DMS53 (cell line): ENCODE measurements around the gene SRP14.
"Not testable (repeated sequence)": the region's sequence is repeated elsewhere in the genome, so short reads cannot be mapped to it uniquely, and the experiment has no call there.

Source experiments
- DNase-seq: peaks from one replicate; lab custom pipeline; 2025; lab: John Stamatoyannopoulos, UW

Gene SRP14

GRCh38 chr15:40029979-40030893 is 8.7 kb downstream of the SRP14 start:
- DNase-seq = peak; percentile 58

- DNase-seq = no peak
Measured at GRCh38 chr15:40028853-40029252, 10.1 kb downstream of the SRP14 start.

GRCh38 chr15:40028193-40028592 is 10.8 kb downstream of the SRP14 start:
- DNase-seq = no peak

- no peak for DNase-seq
Measured at GRCh38 chr15:40016224-40016865, 22.6 kb downstream of the SRP14 start.

DNA sequence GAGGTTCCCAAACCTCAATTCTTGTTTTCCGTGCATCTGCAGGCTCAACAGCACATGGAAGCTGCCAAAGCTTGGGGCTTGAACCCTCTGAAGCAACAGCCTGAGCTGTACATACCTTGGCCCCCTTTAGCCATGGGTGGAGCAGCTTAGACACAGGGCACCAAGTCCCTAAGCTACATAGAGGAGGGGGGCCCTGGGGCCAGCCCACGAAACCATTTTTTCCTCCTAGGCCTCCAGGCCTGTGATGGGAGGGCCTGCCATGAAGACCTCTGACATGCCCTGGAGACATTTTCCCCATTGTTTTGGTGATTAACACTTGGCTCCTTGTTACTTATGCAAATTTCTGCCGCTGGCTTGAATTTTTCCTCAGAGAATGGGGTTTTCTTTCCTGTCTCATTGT is 24.6 kb downstream of the SRP14 start:
- DNase-seq = no peak

DNA sequence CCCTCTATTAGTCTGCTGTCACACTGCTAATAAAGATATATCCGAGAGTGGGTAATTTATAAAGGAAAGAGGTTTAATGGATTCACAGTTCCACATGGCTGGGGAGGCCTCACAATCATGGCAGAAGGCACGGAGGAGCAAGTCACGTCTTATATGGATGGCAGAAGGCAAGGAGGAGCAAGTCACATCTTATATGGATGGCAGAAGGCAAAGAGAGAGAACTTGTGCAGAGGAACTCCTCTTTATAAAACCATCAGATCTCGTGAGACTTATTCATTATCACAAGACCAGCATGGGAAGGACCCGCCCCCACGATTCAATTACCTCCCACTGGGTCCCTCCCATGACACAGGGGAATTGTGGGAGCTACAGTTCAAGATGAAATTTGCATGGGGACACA is 25.6 kb downstream of the SRP14 start:
- DNase-seq = not testable (repeated sequence)

DNA sequence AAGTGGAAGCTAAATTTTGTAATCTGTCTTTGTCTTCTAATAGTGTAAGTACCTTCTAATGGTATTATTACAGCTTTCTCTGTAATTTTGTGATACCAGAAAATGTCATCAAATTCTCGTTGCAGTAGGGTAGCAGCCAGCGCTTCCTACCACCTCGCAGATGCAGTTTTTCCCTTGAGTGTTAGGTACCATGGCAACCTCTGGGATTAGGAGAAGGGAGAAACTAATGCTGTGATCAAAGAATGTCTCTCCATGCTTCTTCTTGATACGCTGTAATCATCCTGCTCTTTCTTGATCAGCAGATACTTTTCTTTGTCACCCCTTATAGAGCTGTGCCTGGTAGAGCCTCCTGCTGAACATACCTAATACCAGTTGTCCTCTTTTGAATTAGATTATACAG is 27.7 kb downstream of the SRP14 start:
- DNase-seq = no peak

GRCh38 chr15:40010686-40011085 is 28.3 kb downstream of the SRP14 start:
- no peak for DNase-seq

DNA sequence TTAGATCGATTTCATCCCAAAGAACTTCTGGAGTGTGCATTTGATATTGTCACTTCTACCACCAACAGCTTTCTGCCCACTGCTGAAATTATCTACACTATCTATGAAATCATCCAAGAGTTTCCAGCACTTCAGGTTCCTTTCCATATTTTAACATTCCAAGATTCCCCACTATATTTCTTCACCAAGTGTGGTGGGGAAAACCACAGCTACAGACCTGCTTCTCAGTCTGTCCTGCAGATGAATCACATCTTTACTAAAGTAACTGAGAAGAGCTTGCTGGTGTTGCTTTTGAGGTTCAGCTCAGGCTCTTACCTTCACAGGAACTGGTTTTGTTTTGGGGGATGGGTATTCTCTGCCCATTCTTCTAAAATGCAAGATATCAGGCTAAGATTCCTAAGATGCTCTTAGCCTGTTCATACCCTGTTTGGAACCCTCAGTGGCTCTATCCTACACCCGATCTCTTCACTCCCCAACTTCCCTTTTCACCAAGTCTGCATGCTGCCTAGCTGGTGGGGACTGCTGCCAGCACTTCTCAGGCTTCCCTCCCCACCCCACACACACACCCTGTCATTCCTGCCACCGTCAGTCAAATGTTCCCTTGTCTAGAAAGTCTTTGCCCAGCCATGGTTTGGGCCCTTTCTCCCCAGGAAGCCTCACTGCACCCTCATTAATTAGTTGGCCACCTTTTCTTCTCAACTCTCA is 30.8 kb downstream of the SRP14 start:
- no peak for DNase-seq

- DNase-seq = no peak
Measured at GRCh38 chr15:40006646-40007045, 32.3 kb downstream of the SRP14 start.

GRCh38 chr15:40006003-40006402 is 33.0 kb downstream of the SRP14 start:
- no peak for DNase-seq

DNA sequence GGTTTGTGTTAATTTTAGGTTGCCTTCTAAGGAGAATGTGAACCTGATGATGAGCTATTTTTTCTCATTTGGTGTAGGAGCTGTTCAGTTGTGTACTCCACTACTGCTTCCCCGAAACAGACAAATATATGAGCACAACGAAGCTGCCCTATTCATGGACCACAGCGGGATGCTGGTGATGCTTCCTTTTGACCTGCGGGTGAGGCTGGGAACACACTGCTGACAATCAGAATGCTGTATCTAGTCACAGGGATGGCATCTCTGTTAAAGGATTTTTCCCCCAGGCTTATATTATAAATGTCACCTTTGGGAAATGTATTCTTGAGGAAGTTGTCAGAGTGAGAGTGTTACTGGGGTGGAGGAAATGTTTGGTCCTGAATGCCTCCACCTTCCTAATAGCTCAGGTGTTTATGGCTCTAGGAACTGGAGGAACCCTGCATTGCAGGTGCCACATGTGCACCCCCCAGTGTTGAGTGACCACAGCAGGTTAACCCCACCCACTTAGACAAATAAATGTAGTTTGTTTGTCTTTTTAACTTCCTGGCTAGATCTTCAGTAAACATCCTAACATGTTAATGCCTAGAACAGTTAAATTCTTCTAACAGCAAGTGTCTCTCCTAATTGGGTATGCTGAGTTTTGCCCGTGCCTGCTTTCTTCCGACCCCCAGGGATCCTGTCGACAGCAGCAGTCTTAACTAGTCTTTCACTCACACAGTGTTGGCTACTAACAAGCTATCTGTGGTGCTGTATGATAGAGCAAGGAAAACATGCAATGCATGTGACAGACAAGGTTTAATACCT is 35.7 kb downstream of the SRP14 start:
- DNase-seq = peak; percentile 39

- DNase-seq = peak; percentile 90
Measured at GRCh38 chr15:40002295-40002694, 36.7 kb downstream of the SRP14 start.

DNA sequence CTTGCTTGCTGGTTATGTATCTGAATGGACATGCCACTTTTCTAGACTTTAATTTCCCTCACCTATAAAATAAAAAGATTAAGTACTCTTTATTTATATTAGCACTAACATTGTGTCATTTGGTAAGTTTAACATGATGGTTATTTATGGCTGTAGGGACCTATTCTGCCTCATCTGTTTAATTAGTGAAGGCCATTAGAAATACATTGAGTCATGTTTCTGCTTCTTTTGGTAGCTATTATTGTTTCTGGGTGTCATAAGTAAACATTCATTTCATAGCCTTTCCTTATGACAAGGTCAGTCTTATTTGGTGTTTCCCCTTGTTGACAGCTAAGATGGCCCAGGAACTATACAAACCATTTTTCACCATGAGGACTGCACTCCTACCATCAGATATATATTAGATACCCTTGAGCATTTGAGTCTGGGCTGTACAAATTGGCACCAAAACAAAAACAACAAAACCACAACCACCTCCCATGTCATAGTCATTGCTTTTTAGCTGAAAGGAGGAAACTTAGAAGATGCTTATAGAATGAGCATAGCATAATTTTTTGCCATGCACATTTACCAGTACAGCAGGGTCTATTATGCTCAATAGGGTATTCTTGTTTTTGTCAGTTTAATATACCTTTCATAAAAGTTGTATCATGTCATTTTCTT is 39.3 kb downstream of the SRP14 start:
- DNase-seq = no peak

DNA sequence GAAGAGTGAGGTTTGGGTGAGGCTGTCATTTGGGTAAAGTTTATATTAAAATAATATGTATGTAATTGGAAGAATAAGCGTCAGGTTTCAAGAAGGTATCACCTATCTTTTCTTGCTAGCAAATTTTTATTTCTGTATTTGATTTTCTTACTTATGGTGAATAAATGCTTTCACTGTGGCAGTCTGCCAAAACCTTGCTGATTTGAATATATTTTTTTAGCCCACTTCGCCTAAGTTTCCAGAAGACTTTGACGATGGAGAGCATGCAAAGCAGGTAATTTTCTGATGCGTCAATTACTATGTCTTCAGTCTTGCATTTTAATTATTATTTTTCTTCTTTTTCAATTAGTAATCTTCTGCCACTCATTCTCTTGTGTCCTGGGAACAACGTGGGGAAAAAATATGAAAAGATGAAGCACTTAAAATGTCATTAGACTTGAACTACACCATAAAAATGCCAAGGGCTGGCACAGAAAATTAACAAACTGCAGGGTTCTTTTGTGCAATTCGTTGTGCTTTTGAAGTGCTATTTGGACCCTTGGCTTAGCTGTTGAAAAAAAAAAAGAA is 40.4 kb downstream of the SRP14 start:
- no peak for DNase-seq

DNA sequence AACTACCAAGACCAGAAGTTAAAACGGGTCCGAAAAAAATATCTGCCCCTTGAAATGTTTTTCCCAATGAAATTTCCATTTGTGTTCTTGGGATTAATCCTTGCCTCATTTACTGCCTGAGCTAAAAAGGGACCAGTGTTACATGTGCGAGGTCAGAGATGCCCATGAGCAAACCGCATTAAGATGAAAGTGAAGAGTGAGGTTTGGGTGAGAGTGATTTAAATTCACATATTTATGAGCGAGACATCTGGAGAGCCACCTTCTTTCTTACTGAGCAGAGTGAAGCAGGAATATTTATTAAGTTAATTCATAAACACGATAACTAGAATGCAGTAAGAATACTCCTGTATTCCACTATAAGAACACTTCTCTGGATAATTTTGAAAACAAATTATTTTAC is 41.3 kb downstream of the SRP14 start:
- DNase-seq = no peak

DNA sequence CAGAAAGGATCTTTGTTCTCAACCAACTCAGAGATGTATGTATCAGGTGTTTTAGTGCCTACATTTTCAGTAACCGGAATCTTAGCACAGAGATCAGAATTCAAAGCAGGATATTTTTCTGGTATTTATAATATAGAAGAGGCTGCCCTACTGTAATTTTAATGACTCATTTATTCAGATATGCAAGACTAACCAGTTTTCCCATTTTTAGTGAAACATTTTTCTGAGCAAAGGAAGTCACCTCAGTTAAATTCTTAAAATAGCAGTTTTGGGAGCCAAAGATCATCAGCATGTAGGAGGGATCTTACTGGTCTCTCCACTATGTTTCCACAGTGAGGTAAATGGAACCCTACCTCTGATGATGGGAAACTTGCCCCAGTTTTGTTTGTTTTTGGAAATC is 42.0 kb downstream of the SRP14 start:
- no peak for DNase-seq

GRCh38 chr15:39996228-39996627 is 42.8 kb downstream of the SRP14 start:
- not testable (repeated sequence) for DNase-seq

DNA sequence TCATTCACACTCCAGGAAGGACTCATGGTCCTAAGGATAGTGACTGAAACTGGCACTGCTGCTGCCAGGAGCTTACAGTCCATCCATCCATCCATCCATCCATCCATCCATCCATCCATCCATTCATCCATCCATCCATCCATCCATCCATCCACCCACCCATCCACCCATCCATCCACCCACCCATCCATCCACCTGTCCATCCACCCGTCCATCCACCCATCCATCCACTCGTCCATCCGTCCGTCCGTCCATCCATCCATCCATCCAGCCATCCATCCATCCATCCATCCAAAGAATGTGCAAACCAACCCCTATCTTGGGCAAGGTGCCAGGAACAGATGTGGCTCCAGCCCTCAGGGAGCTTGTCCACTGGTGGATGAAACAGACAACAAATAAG is 46.0 kb downstream of the SRP14 start:
- not testable (repeated sequence) for DNase-seq

DNA sequence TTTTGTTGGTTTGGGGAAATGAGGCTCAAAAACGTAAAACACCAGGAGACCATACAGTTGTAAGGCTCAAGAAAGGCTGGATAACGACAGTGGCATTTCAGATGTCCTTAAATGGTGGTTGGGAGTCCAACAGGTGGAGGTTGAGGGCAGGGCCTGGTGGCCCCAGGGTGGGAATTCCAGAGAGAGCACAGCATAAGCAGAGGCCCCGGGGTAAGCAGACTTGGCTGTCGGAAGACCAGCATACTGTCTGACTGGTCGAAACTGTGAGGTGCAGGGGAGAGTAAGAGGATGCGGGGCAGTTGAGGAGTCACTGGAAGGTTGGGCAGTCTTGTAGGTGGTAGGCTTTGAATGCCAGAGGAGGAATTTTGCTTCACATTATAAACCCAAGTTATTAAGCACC is 48.3 kb downstream of the SRP14 start:
- no peak for DNase-seq

DNA sequence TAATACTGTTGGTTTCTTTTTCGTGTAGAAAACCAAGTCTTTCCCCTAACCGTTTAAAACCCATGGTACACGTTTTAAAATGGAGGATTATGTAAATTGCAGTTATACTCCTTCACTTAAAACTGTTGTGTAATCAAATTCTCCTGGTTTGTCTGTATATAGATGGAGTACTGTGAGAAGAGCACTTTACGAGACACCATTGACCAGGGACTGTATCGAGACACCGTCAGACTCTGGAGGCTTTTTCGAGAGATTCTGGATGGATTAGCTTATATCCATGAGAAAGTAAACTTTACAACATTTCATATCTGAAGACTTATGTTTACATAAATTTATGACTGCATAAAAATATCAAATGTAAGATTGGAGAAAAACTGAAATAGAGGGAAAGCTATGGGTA is 51.2 kb downstream of the SRP14 start:
- DNase-seq = no peak
